GM19193 (cell line): ENCODE measurements around the gene OR2K2.

Experiments used
- POLR2A ChIP-seq: IDR thresholded peaks from 4 replicates; pipeline ENCODE4 v1.6.1; 2011; ENCODE audit not compliant: insufficient read depth, insufficient read length; ENCODE audit errors: extremely low read depth

The OR2K2 gene, protein sequence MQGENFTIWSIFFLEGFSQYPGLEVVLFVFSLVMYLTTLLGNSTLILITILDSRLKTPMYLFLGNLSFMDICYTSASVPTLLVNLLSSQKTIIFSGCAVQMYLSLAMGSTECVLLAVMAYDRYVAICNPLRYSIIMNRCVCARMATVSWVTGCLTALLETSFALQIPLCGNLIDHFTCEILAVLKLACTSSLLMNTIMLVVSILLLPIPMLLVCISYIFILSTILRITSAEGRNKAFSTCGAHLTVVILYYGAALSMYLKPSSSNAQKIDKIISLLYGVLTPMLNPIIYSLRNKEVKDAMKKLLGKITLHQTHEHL

DNA sequence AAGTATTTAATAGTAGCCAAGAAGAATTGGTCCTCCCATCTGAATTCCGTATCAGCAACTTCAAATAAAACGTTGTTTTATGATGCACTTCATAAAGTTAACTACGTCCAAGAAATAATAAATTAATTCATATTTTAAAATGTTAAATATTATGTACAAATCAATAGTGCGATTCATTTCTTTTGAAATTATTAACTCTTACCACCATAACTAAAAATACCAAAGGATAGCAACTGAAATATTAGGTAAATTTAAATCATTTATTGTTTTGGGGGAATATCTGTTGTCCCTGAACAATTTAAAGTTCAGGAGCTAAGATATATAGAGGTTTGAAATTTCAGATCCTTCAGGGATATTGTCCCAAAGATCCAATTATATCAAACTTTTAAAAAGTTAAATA is at the start of gene OR2K2:
TSS of gene OR2K2 (minus strand) at position 101 of the 400 bp plus-strand sequence. CDS start 1,791 bp downstream, outside the sequence.
- TF ChIP-seq POLR2A, result no peak

DNA sequence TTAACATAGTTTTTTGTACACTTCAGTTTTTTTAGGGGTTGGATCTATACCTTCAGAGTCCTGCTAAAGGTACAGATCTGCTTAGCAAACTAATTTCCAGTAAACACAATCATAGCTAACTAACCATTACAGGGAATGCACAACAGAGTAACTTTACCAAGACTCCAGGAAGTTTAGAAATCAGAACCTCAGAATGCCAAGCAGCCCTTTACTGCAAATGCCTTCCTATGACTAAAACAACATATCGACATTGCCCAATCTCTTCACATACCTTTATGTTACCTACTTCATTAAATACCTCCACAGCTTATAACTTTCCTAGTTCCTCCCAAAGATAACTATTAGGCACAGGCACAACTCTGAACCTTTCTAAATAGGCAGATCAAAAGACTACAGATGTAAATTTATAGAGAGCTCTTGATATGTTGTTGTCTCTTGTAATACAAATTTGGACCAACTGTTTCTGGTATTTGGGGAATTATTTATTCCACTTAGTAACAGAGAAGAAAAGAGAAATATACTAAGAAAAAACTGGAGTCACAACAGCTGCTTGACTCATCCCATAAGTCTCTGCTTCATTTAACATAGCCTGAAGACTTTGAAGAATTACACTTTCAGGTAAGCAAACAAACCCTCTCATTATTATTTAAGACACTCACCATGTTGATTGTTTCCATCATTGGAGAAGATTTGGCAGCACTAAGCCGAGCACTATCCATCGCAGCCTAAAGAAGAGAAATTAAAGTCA is 46.0 kb upstream of the OR2K2 start:
- no peak for TF ChIP-seq POLR2A

DNA sequence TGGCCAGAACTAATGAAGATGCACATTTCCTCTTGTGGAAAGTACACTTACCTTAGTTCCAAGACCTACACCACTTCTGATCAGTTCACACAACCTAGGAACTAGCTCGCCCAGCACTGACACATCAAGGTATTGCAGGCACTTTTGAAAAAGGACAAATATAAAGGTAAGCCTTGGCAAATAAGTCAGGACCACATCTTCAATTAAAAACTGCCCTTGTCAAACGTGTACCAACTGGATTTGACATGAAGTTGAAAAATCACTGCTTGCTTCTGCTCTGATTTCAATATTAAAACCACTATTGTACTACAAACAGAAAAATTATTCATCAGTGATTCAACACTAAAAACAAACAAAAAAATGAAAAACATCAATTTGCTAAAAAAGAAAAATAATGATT is 45.0 kb upstream of the OR2K2 start:
- TF ChIP-seq POLR2A, result no peak

DNA sequence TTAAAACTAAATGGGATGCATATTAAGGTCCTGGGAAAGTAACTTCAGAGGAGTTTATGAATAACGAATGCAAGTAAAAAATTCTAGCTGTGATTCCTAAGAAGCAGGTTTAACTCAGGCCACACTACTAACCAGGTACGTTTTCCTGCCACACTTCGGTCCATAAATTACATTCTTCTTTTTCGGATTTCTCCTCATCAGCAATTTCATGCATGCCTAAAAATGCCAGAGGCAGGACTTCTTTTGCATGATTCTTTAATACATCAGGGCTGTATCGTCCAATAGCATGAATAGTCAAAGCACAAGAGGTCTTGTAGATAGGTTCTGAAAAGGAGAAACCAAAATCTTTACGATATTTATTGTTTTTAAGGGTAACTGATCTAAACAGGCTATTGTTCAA is 42.3 kb upstream of the OR2K2 start:
- TF ChIP-seq POLR2A, result no peak

DNA sequence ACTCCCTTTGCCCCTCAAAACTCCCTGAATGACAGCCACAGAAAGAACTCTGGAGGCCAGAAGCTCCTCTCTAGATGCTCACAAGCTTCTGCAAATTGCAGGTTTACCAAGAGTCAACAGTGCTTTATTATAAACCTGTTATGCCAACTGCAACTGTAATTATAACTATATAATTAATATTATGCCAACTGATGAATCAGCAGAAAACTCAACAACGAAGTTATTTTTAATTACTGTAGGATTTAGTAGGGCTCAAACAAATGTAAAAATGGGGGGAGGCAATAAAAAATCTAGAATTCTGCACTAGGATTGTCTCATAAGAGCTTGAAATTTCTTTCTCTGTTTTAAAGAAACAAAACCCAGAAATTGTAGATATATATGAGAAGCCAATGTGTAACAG is 37.0 kb upstream of the OR2K2 start:
- no peak for TF ChIP-seq POLR2A

DNA sequence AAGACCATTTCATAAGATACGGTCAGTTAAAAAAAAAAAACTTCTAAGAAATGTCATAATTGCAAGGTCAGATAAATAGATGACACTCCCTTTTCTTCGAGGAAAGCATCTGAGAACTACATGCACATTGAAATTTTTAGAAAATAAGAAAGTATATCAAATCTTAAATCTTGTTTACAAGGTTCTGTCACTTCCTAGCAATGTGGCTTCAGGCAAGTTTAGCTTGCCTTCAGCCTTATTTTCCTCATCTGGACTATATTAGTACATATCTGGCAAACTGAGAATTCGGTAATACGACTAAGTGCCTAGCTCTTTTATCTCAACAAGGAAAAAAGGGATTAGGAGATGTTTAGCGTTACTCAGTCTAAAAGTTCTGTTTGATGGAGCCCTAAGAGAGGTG is 32.5 kb upstream of the OR2K2 start:
- TF ChIP-seq POLR2A, result no peak

DNA sequence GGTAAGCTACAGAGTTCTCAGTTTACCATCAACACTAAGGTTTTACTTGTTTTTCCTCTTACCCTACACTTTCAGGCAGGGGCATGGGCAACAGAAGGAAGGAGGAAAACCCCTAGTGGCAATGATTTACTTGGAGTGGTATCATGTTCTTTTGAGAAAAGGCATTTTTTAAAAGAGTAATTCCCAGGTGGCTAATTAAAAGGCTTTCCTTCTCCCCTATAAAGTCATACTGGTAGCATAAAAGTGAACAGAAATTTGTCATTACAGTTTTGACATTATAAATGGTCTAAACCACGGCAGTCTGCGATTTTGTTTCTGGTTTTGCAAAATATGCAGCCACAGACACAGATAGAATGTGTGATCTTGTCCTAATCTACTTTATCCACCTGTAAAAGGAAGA is 30.9 kb upstream of the OR2K2 start:
- TF ChIP-seq POLR2A, result no peak

DNA sequence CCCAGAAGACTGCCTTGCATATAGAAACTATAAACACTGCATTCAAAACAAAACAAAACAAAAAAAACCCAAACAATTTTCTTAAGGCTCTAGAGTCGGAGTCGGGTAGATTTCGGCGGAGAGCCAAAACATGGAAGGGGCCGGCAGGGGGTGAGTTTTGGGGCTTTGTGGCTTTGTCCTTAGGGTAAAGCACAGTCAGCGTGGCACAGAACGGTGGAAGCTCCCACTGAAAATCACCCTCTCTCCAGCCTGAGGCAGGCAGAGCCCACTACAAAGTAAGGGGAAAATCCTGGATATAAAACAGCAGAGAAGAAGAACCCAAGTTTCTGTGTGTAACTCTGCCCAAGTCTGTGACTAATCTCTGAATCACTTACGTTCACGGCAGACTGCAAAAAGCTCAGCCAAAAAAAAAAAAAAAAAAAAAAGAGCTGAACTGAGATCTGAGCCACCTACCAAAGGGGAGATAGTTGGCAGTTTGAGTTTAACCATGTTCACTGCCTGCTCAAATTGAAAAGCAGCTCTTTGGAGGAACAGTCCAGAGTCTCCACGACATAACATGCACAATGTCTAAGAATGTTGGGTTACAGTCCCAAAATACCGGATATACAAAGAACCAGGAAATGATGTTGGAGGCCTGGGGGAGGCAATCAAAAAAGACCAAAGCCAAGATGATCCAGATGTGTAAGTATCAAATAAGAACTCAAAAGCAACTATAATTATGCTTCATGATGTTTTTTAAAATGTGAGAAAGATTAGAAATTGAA is 26.6 kb upstream of the OR2K2 start:
- no peak for TF ChIP-seq POLR2A

DNA sequence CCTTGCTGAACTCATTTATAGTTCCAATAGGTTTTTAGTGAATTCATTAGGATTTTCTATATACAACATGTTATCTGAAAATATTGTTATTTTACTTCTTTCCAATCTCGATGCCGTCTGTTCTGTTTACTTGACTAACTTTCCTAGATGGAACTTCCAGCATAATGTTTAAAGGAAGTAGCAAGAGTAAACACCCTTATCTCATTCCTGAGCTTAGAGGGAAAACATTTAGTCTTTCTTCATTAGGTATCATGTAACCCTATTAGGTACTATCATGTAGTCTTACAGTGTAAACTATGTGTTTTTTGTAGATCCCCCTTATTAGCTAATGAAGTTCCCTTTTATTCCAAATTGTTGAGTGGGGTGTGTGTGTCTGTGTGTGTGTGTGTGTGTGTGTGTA is 22.5 kb upstream of the OR2K2 start:
- TF ChIP-seq POLR2A, result no peak

DNA sequence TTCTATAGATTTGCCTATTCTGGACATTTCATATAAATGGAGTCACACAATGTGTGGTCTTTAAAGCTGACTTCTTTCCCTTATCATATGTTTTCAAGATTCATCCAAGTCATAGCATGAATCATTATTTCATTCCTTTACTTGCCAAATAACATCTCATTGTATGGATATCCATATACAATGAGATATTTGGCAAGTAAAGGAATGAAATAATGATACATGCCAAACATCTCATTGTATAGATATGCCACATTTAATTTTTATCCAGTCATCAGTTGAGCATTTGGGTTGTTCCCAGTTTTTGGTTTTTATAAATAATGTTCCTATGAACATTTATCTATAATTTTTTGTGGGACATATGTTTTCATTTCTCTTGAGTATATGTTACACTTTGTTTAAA is 20.5 kb upstream of the OR2K2 start:
- no peak for TF ChIP-seq POLR2A

DNA sequence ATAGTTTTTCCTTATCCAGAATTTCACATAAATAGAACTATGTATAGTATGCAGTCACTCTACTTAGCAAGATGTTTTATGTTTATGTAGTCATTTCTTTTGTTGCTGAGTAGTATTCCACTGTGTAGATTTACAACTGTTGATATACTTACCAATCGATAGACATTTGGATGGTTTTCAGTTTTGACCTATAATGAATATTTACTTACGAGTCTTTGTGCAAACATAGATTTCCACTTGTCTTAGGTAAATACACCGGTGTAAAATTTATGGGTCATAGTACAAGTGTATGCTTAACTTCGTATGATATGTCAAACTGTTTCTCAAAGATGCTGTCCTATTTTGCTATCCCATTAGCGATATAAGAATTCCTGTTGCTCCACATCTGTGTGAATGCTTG is 19.7 kb upstream of the OR2K2 start:
- TF ChIP-seq POLR2A, result no peak

DNA sequence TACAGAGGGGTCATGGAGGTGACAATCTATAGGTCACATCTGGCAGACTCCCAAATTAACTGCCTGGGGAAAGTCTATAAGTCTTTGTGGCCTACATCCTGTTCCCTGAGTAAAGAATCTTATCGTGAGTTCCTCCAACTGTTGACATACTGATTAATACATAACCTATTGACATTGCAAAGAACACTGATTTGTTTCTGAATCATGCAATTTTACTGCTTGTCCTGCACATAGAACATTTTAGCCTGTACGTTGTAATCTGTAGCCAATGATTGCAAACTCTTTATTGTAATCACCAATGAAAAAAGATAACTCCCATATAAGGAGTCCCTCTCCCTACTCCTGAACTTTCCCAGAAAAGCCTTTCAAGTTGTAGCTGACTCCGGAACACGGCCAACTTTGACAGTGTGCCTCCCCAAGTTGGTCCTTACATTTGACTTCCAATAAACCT is 18.8 kb upstream of the OR2K2 start:
- no peak for TF ChIP-seq POLR2A

DNA sequence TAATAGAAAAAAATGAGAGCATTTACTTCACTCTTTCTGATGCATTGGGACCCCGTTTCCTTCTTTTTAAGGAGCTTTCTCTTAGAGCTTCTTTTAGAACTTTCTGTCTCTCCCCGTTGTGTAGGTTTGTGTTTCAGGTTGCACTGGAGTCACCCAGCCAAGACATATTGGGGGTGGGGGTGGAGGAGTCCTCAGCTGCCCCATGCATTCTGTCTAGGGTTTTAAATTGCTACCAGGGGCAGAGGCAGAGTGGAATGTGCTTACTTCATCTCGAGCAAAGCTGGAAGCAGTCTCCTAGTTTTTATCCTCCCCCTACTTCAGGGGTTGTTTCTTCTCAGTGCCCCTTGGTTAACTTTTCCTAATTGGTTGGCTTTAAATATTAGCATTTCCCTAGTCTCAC is 9.4 kb downstream of the OR2K2 start:
- no peak for TF ChIP-seq POLR2A

DNA sequence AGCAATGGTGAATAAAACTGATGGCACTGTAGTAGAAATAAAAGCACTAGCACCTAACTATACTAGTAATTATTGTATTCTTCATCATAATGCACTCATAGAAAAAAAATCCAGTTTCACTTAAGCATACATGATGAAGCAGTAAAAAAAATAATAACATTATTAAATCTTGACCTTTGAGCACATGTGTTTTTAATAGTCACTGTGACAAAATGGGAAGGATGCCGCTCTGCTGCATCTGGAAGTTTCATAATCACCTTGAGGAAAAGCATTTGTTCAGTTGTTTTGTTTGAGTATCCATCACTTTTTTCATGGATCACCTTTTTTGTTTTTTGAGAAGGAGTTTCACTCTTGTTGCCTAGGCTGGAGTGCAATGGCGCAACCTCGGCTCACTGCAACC is 13.2 kb downstream of the OR2K2 start:
- no peak for TF ChIP-seq POLR2A

DNA sequence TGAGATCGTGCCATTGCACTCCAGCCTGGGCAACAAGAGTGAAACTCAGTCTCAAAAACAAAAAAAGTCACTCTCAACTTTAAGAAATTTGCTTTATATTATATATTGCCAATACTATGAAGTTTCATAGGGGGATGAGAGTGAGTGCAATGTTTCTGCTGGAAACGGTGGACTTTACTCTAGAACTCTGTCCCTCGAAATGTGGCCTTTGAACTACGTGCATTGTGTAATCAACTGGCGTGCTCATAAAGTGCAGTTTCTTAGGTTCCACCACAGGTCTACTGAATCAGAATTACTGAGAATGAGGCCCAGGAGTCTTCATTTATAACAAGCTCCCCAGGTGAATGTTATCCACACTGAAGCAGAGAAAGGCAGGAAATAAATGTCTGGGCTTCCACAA is 24.1 kb downstream of the OR2K2 start:
- no peak for TF ChIP-seq POLR2A

DNA sequence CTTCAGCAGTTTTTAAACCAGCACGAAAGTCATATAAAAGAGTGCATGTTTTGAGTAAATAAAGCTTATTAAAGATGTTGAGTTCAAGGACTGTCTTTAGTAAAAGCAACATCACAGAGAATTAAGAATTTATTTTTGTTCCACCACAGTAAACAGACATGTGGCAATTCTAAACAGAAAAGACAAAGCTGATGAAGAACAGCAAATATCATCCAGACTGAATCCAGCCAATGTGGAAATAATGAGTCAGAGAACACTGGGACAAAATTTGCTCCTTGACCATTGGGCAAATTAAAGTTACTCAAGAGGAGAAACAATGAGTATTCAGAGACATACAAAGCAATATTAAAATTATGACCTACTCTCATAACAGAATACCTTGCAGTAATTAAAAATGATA is 28.8 kb downstream of the OR2K2 start:
- no peak for TF ChIP-seq POLR2A

DNA sequence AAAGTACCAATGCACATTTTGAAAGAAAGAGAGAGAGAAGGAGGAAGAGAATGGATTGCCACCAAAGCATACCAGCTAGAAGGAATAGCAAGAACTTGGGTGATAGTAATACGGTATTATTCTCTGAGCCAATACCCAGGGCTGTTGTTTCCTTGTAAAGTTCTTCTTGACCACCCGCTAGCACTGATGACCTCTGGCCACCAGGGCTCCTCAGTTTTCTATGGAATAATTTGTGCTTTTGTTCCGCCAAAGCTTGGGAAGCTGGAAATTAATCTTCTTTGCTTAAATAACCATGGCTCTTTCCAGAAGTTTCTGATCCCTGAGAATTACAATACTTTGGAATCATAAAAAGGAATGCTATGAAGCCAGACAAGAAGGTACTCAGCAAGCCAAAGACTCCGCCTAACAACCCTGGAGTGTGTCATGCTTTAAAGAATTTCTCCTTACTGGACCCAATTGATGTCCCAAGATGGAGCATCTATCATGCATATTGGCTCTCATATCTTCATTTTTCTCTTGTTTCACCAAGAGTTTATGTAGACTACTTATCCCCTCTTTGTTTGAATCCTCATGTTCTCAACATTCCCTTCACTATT is 29.8 kb downstream of the OR2K2 start:
- TF ChIP-seq POLR2A, result no peak
